AG04449 (cell line): ENCODE data around the gene PCGF3.

Experiments
- CTCF ChIA-PET: fragments of 350-600 bp; formaldehyde crosslinking; extraction: SDS; loops from one replicate; lab custom pipeline; 2021; ENCODE audit warnings: antibody characterized with exemption; lab: Yijun Ruan, JAX
- POLR2A ChIA-PET: fragments of 400-600, 350-600 bp; formaldehyde crosslinking; extraction: SDS; loops from one replicate; lab custom pipeline; 2020; ENCODE audit warnings: antibody characterized with exemption, inconsistent platforms; lab: Yijun Ruan, JAX
- DNase-seq: peaks from one replicate; pipeline ENCODE4 v3.0.0-alpha.2; 2010; ENCODE audit warnings: low read depth, low spot score
- H3K4me3 ChIP-seq: 2 replicates; pipeline ENCODE4 v1.5.1; 2011; ENCODE audit warnings: low read depth, mild to moderate bottlenecking, control low read depth, low read length
- TF ChIP-seq, protein P1 (sequence below): IDR thresholded peaks from one replicate; pipeline ENCODE4 v1.5.1; 2011; ENCODE audit warnings: mild to moderate bottlenecking, moderate library complexity, low read length, control low read depth, inconsistent platforms; ENCODE audit not compliant: insufficient read depth; ENCODE audit errors: missing control alignments

Gene PCGF3

DNA sequence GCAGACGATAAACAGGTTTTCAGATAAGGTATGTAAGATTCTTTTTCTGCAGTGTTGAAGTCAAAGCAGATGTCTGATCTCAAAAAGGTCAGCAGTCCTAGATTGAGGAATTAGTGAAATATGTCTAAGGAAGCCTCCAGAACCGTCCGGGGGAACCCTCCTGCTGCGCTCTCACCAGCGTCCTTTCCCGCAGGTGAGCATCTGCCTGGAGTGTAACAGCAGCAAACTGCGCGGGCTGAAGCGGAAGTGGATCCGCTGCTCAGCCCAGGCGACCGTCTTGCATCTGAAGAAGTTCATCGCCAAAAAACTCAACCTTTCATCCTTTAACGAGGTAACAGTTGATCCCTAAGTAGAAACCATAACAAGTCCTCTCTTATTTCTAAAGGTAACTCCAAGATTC, 55.5 kb downstream of the PCGF3 start:
- POLR2A ChIA-PET, result no interaction called here
- CTCF ChIA-PET, result no interaction called here
- DNase-seq, result no peak
- TF ChIP-seq, protein P1, sequence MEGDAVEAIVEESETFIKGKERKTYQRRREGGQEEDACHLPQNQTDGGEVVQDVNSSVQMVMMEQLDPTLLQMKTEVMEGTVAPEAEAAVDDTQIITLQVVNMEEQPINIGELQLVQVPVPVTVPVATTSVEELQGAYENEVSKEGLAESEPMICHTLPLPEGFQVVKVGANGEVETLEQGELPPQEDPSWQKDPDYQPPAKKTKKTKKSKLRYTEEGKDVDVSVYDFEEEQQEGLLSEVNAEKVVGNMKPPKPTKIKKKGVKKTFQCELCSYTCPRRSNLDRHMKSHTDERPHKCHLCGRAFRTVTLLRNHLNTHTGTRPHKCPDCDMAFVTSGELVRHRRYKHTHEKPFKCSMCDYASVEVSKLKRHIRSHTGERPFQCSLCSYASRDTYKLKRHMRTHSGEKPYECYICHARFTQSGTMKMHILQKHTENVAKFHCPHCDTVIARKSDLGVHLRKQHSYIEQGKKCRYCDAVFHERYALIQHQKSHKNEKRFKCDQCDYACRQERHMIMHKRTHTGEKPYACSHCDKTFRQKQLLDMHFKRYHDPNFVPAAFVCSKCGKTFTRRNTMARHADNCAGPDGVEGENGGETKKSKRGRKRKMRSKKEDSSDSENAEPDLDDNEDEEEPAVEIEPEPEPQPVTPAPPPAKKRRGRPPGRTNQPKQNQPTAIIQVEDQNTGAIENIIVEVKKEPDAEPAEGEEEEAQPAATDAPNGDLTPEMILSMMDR, result no peak
- H3K4me3 ChIP-seq, result no peak overlapping the region

GRCh38 chr4:761739-762138, 56.1 kb downstream of the PCGF3 start:
- H3K4me3 ChIP-seq, result no peak overlapping the region
- TF ChIP-seq, protein P1, result no peak
- DNase-seq, result no peak
- CTCF ChIA-PET, result no interaction called here
- POLR2A ChIA-PET, result no interaction called here

GRCh38 chr4:762211-763190, 56.9 kb downstream of the PCGF3 start:
- ChIA-PET CTCF (interaction anchor here (1.6 kb wide), 1 partner anchor 20 kb away, joined by 5 read pairs; no protein-coding TSS in a partner anchor), POLR2A (no interaction called here)
- H3K4me3 ChIP-seq, result no peak overlapping the region
- TF ChIP-seq, protein P1, result peak; percentile 31
- no peak for DNase-seq

DNA sequence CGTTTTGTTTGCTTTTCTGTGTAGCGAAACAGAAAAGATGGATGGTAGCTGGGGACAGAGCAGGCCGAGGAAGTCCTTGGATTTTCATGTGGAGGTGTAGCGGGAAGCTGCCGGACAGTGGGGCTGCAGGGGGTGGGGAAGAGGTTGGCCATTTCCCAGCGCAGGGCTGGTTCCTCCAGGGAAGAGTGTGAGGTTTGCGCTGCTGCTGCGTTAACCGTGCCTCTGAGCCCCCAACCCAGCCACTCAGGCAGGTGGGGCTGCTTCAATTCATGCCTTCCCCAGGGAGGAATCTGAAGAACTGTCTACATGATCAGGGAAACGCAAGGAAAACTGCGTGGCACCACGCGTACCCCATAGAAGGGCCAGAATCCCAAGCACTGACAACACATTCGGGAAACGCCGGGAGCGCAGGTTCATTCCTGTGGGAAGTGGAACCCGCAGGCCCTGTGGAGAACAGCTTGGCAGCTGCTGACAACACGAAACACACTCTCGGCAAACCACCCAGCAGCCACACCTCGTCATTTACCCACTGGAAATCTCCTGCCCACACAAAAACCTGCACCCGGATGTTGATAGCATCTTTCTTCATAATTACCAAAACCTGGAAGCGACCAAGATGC, 57.7 kb downstream of the PCGF3 start:
- POLR2A ChIA-PET, result interaction anchor here (0.8 kb wide), 1 partner anchor 63 kb away, joined by 3 read pairs; no protein-coding TSS in a partner anchor
- DNase-seq, result no peak
- H3K4me3 ChIP-seq, result no peak overlapping the region
- TF ChIP-seq, protein P1, result no peak
- CTCF ChIA-PET, result interaction anchor here (1.6 kb wide), 1 partner anchor 21 kb away, joined by 5 read pairs; no protein-coding TSS in a partner anchor

DNA sequence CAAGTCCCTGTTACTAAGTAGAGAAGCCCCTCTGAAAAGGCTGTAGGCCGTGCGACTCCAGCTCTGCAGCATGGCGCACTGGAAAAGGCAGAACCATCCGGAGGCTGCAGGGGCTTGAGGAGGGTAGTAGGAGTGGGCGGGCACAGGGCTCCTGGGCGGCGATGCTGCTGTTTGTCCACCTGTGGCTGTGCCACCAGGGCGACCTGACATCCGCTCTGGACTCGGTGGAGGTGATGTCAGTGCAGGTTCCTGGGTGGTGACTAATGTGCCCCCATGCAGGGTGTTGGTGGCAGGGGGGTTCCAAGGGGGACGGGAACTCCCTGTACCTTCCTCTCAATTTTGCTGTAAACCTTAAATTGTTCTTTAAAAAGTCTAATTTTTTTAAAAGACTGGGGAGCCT, 58.3 kb downstream of the PCGF3 start:
- POLR2A ChIA-PET, result interaction anchor here (0.8 kb wide), 1 partner anchor 64 kb away, joined by 3 read pairs; no protein-coding TSS in a partner anchor
- TF ChIP-seq, protein P1, result no peak
- DNase-seq, result no peak
- CTCF ChIA-PET, result interaction anchor here (1.1 kb wide), 1 partner anchor 21 kb away, joined by 3 read pairs; no protein-coding TSS in a partner anchor
- H3K4me3 ChIP-seq, result no peak overlapping the region
